Endometrium (tissue), 2 donors: ENCODE results near the gene B9D1.

Experiments
- FAIRE-seq: peaks from 2 replicates; lab custom pipeline; 2012; peaks lifted over from hg19 to GRCh38; lab: Jason Lieb, UNC
- donor health status: control.
- donor health status: control.

Gene B9D1

DNA sequence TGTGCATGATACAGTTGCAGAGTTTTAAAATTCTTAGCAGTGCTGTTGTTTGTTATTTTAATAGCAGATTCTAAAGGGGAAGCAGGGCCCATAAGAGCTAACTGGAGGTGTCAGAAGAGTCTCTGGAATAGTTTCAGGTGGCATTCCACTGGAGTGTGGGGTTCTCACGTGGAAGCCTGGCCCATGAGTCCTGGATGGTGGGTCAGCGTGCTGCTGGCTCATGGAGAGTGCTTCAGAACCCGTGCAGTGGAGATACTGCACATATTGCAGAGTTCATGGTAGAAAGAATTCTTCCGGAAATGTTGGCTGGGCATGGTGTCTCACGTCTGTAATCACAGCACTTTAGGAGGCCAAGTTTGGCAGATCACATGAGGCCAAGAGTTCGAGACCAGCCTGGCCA lies 43.9 kb downstream of the B9D1 start:
- no peak for FAIRE-seq

DNA sequence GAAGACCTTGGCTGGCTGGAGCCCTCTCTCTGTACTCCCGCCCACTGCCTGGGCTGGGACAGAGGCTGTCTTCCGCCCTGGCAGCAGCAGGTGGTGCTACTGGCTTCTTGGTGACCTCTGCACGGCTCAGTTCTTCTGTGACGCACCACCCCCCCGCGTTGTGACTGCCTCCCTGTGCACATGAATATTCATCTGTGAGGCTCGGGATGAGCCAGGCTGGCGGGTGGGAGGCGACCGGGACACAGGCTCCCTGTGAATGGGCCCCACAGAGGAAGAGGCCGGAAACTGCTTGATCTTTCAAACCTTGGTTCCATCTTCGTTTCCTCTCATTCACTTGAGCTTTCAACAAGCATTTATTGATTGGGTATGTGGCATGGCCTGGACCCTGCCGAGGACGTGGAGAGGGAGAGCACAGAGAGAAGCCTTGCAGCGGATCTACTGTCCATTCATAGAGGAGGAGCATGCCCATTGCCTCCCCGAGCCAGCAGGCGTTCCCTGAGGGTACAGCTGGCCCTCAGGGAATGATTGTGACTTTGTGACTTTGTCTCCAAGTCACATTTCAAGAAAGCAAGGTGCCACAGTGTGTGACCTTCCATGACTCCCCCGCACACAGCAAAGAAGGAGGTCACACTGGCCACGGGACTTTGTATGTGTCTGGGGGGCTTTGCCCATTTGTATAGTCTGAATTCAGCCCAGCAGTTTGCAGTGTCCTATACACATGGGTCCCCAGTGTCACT lies 45.0 kb downstream of the B9D1 start:
- FAIRE-seq, result no peak

DNA sequence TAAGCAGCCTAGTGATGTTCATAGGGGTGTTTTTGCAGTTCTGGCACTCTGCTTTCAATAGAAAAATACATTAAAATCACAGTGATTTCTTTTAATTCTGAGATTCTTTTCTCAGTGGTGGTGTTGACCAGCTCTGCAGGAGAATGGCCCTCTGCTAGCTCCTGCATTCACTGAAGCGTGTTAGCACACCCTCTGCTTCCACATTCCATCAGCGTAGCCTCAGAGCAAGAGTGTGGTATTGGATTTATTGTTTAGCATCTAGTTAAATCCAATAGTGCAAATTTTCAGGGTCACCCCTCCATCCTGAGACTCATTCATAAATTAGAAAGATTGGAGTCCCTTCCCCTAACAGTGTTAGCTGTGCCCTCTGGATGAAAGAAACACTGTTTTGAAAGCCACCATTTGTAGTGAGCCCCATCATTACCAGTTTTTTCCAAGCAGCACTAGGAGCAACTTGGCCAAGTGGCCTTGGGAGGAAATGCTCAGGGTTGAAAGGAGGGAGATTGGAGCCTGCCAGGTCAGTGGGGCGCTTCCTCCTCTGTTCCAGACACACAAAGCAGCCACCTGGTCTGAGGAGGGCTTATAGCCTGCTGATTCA lies 45.7 kb downstream of the B9D1 start:
- no peak for FAIRE-seq

DNA sequence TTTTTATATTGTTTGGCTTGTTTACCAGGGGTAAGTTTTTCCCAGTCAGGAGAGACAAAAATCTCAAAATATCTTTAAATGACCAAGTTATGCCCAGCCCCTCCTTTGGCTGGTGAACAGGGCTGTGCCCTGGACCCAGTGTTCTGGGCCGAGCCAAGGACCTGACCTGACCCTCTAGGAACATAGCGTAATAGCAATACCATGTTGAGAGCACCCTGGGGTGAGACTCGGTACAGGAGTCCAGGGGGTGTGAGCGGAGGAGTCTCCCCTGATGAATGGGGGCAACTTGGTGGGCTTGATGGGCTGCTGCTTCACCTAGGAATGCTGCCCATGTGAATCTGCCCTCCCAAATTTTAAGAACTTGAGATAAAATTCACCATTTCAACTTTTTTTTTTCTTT lies 47.4 kb downstream of the B9D1 start:
- no peak for FAIRE-seq

DNA sequence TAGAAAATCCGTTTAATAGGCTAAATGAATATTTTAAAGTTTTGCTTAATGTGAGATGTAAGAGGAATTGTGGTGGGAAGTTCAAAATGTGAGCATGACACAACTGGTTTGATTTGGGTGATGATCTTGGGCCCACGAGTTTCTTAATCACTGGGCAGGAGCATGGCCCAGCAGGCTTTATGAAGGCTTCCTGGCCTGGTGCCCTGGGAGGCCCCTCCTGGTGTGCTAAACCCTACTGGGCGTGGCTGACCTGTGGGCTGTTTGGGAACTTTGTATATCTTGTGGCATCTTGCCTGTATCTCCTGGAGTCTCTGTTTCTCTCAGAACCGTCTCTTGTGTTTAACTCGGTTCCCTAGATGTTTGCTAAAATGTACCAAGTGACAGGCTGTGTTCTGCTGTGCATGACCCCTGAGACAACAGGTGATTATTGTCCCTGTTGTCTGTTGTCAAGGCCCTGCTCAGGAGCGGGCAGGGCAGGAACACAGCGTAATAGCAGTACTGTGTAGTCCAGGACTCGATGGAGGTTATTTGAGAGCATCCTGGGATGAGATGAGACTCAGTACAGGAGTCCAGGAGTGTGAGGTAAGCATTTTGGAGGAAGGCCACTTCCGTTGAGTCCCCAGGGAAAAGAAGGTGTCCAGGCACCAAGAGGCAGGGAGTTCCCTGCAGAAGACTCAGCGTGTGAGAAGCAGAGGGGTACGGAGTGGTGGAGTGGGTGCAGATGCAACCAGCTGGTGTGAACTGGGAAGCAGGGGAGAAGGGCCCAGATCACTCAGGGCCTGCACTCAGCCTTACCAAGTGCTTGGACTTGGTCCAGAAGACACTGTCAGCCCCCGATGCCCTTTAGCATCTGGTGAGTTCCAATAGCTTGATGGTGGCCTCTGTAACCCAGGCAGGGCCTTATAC lies 48.5 kb downstream of the B9D1 start:
- FAIRE-seq, result no peak

DNA sequence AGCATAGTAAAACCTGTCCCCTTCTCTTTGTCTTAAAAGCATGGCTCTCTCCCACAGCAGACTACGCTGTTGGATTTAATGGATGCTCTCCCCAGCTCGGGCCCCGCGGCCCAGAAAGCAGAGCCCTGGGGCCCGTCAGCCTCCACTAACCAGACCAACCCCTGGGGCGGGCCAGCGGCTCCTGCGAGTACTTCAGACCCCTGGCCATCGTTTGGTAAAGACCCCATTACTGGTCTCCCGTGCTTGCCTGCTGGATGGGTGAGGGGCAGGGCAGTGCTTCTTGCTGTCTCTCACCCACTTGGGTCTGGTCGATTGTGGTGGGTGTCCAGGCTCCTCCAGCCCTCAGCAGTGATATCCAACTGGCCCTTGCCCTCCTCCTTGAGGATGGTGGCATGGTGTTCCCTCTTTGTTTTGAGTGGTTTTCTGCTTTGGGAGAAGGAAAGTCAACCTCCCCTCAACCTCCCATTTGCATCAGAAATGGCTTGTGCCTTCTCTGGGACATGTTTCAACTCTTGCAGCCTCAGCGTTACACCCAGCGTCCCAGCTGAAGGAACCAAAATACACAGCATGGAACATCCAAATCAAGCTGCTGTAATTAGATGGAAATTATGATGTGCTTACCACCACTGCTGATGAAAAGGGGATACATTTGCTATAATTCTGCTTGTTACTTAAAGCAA lies 49.3 kb downstream of the B9D1 start:
- no peak for FAIRE-seq

DNA sequence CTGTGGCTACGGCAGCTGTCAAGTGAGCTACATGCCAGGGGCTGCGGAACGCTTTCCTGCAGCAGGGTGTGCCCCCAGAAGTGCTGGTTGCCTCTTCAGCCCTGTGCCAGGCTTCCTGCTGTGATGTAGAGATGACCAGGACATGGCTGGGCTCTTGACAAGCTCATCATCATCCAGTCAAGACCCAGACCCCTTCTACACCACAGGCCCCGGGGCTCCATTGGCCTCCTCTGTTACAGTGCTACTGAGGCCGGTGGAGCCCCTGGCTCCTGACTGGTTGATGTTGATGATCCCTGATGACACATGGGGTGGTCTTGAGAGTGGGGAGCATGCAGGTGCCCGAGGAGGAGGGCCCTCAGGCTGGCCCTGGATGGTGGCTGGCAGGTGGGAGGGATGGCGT lies 50.1 kb downstream of the B9D1 start:
- FAIRE-seq, result no peak

DNA sequence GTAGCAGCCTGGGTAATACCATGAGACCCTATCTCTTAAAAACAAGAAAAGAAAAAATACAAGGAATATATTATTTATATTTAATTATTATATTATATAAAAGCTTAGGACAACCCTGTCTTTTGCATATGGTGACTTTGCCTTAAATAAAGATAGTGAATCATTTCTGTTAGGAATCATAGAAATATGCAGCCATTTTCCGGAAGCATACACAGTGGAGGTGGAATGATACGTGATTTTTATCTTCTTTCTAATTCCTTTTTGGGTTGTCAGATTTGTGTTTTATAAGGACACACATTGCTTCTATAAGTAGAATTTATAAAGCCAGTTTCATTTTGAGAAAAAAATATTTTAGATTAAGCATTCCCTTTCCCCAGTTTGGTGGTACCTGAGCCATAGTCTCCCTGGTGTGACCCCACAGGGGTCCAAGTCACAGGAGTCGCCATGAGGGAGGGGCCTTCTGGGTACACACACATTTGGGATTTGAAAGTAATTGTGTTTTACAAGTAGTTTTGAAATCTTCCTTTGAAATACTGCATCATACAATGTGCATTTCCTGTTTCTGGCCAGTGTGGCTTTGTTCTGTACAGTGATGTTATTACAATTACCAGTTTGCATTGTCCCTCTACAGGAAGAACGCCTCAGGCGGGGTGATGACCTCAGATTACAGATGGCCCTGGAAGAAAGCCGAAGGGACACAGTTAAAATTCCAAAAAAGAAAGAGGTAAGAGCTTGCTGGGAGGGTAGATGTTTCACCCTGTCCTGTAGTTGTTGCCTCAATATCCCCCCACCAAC lies 50.9 kb downstream of the B9D1 start:
- FAIRE-seq, result no peak

DNA sequence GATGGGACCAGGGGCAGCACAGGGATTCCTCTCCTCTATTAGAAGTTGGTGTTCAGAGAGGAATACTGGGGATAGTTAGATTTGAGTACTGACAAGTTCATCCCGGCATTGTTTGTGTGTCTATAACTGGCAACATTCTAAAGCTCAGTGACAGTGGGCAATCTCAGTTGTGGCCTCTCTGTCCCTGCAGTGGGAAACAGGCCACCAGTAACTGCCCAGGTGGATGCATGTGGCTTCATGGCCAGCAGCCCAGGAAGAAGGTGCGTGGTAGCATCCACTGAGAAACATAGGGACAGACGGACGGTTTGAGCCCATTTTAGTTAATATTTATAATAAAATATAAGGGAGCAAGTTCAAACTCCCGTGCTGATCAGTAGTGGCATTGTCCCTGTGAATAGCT lies 51.5 kb downstream of the B9D1 start:
- no peak for FAIRE-seq

DNA sequence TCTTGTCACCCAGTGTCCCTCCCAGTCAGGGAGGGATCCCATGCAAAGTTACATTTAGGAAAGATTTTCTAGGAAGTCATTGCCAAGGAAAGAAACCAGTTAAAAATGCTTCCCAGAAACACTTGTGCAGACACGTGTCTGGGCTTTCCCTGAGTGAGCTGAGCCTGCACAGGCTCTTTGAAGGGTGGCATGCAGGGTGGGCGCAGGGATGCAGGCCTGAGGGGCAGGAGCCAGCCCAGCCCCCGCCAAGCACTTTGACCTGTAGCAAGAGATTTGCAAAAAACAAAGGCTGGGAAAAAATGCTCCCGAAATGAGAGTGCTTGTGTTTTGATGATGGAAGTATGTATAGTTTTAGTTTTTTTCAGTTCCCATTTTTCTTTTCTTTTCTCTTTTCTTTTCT lies 52.4 kb downstream of the B9D1 start:
- no peak for FAIRE-seq

DNA sequence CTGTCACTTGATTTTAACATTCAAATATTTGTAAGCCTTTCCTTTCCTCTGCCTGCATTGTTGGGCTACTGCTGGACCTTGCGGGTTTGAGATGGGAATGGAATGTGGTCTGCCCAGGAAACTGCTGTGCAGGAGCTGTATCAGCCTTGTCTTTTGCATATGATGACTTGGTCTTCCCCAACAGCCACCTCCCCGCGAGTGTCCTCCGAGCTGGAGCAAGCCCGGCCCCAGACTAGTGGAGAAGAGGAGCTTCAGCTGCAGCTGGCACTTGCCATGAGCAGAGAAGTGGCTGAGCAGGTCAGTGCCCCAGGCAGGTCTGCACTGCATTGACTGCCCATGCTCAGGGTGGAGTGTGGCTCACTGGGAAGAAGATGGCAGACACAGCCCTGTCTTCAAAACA lies 52.8 kb downstream of the B9D1 start:
- FAIRE-seq, result no peak

DNA sequence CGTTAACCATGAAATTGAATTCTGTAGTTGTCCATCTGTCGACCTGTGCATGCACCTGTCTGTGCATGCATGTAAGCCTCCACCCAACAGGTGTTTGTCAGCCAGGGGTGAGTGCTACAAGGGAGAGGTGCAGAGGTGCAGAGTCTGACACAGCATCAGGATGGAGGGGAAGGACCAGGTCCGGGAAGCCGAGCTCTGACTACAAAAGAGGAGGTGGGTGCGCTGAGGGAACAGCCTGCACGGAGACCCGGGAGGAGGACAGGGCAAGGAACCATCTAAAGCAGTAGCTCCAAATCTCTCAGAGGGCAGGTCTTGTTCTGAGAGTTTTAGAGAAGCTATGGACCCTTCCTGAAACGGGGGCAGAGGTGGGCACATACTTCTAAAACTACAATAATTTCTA lies 54.1 kb downstream of the B9D1 start:
- no peak for FAIRE-seq

DNA sequence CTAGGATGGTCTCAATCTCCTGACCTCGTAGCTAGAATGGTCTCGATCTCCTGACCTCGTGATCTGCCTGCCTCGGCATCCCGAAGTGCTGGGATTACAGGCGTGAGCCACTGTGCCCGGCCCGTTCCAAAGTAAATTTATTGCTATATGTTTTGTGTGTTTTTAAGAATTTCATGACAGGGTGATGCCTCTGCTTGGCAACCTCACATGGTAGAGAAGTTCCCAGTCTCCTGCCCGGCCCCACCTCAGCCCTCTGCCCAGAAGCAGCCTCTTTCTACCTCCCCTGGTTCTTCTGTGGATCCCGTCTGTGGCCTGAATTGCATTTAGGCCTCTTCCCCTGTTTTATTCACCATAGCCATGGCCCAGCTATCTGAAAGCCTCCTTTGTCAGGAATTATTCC lies 55.0 kb downstream of the B9D1 start:
- no peak for FAIRE-seq

DNA sequence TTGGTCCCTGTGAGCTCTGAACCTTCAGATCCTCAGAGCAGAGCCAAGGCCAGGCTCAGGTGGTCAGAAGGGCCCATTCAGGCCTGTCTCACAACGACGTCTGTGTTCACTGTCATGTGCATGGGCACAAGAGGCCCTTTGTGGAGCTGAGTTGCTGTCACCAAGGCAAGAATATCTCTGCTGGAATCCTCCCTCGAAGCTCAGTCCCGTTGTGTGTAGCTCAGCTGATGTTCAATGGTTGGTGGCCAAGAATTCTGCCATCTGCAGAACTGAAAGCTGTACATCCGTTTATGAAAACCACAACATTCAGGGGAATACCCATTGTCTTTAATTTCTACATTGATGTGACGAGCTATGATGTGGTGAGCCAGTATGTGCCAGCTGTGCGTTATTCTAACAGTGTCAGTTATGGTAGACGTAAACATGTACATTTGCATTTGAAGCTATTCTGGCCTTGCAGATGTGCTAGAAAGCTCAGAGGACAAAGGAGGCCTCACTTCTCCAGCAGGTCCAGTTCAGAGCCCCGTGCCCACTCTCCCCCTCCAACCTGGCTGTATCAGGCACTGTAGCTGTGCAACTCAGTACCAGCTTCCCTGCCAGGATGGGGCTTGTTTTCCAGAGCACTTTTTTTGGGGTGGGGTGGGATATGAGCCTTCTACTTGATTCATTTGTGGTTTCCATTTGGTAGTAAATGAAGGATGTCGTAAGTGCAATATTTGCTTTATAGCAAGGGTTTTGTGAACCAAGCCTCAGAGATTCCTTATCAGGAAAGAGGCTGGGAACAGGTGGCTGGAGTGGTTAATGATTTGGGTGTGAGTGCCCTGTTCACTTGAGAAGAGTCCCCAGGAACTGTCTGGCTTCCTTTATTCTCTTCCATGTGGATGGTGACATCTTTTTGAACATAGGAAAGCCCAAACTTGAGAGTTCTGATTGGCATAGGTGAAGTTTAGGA lies 56.1 kb downstream of the B9D1 start:
- no peak for FAIRE-seq

DNA sequence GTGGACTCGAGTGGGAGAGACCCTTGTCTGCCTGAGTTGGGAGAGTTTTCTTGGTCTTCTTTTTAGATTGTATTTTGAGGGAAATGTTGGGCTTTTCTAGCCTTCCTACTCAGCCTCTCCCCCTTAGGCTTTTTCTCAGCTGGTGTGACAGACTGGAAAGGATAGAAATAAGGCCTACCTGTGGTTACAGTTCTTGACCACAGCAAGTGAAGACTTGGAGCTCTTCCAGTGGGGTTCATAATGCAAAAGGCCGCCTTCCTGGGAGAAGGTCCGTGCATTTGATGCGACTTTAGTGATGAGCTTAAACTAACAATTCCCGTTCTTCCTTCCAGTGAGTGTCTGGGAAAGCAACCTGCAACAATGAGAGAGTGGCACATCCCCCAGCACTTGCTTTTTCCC lies 56.8 kb downstream of the B9D1 start:
- FAIRE-seq, result no peak

DNA sequence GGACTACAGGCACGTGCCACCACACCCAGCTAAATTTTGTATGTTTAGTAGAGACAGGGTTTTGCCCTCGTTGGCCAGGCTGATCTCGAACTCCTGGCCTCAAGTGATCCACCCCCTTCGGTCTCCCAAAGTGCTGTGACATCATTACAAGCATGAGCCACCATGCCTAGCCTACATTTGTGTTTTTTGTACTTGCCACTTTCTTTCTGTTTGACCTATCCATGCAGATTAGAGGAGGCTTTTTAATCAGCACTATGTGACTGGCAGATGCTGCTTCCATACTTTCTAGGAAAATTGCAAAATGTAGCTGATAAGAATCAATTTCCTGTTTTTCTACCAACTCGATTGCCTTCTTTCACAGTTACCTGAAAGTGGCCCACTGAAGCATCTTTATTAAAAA lies 57.3 kb downstream of the B9D1 start:
- FAIRE-seq, result no peak

DNA sequence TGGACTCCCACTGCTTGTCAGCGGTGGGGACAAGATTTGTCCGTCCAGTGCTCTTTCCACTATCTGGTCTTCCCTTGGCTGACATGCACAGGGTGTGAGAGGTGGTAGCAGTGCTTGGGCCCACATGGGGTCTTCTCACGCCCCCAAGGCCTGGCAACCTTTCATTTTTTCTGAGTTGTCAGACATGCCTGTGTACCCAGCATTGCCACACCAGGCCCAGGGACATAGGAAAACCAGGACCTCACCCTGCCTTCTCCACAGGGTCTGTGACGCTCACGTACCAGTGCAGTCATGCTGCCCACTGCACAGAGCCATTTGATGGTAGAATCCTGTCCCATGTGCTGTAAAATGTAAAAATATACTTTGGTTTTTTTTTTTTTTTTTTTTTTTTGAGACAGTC lies 57.8 kb downstream of the B9D1 start:
- FAIRE-seq, result no peak

DNA sequence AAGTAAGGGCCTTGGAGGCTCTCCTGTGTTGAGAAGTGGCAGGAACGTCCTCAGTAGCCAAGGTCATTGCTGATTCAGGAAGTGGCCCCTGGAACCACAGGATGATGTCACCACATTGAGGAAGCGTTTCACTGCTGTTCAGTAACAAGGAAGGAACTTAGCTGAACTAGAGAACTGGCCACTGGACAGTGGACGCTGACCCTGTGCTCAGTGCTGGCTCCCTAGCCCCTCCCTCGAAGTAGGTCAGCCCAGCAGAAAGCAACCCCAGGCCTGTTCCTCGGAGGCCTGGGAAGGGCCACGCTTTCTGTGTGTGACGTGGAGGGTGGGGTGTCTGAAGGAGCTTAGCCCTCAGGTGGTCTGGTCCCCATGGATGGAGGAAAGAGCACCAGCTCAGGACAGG lies 58.3 kb downstream of the B9D1 start:
- no peak for FAIRE-seq

DNA sequence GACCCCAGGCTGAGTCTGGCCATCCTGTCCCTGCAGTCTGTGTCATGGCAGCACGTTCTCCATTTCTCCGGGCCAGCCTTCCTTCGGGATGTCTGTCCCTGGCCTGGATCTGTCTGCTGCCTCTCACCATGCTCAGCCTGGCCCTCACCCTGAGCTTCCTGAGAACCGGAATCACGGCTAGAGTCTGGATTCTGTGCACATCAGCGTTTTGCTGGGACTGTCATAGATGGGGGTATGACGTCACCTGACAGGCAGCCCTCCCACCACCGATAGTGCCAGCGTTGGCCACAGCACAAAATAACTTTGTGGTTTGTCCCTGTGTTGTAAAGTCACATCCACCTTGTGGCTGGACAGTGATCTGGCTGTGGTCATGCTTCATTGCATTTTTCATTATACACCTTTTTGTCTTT lies 59.2 kb downstream of the B9D1 start:
- FAIRE-seq, result no peak

DNA sequence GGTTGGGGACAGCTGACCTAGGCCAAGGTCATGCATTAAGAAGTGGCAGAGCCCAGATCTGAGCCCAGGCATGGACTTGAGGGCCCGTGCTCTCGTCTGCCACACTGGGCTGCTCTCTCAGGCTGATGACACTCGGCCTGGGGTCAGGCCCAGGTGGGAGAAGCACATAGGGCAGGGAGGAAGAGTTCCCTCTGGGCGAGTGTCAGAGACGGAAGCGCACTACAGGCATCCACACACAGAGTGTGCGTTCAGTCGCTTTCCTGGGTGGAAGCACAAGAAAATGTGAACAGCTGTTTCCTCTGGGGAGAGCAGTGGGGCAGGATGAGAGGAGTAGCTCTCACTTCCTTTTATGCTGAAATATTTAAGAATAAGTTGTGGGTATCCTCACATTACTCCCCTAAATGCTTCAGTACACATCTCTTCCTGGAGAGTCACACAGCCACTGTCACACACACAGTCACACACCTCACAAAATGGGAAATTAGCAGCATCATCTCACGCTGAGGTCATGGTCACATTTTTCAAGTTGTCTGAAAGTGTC lies 59.7 kb downstream of the B9D1 start:
- FAIRE-seq, result no peak
